ENCODE results near the gene SLC27A1.

- TF ChIP-seq CTCF (IDR thresholded peaks at IDR 0.05) (no peak), POLR2A (IDR thresholded peaks at IDR 0.05) (no peak)
Observed at GRCh38 chr19:17479325-17479791, 9.0 kb downstream of the SLC27A1 start.
